Breast epithelium (tissue), 3 donors: ENCODE results near the gene RSBN1.

Experiments used
- POLR2A ChIP-seq: fragments of 450-650 bp; IDR thresholded peaks from one replicate; pipeline ENCODE4 v1.6.1; 2016; ENCODE audit warnings: antibody characterized with exemption, mild to moderate bottlenecking, moderate library complexity
- POLR2AphosphoS5 ChIP-seq, 3 donors: sonication (generic); formaldehyde crosslinking; IDR thresholded peaks; one replicate each; pipeline ENCODE4 v1.6.1; 2017; ENCODE audit warnings: antibody characterized with exemption in 3 of 3
- TF ChIP-seq, protein P1 (sequence below), 3 donors: fragments of 450-650 bp; IDR thresholded peaks; one replicate each; pipeline ENCODE4 v1.5.1; 2016 to 2017; ENCODE audit warnings: antibody characterized with exemption in 3 of 3, mild to moderate bottlenecking in 3 of 3, moderate library complexity in 3 of 3

DNA sequence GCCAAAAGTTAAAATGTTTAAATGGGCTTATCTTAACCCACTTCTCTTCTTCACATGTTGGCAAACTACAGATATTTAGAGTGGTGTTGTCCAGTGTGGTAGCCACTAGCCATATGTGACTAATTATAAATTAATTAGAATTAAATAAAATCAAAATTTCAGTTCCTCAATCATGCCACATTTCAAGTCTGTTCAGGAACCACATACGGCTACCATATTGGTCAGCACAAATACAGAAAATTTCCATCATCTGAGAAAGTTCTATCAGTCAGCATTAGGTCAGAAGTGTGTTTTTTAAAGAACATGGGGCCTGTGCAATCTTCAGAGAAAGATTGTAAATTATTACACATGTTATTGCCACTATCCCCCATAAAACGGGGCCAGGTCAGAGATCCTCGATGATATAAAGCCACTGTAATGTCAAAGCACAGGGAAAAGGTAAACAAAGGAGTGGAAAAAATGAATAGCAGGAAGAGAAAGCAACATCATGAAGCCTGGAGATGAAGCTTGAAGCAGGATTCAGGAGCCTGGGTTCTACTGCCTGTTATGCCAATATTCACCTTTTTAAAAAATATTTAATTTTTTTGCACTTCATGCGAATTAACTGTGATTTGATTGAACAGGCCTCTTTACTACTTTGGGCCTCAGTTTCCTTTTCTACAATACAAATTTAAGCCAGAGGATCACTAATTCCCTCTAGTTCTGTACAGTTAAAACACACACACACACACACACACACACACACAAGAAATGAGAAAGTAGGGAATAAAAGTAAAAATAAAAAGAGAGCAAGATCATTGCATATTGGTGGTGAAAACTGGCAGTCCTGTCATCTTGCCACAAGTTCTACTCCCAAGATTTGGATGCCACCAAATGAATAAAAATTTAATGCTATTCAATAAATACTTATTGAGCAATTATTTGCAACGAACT, 2.3 kb downstream of the RSBN1 start:
- TF ChIP-seq POLR2AphosphoS5 (IDR thresholded peaks at IDR 0.05) (no peak), POLR2A (no peak)
- TF ChIP-seq, protein P1, sequence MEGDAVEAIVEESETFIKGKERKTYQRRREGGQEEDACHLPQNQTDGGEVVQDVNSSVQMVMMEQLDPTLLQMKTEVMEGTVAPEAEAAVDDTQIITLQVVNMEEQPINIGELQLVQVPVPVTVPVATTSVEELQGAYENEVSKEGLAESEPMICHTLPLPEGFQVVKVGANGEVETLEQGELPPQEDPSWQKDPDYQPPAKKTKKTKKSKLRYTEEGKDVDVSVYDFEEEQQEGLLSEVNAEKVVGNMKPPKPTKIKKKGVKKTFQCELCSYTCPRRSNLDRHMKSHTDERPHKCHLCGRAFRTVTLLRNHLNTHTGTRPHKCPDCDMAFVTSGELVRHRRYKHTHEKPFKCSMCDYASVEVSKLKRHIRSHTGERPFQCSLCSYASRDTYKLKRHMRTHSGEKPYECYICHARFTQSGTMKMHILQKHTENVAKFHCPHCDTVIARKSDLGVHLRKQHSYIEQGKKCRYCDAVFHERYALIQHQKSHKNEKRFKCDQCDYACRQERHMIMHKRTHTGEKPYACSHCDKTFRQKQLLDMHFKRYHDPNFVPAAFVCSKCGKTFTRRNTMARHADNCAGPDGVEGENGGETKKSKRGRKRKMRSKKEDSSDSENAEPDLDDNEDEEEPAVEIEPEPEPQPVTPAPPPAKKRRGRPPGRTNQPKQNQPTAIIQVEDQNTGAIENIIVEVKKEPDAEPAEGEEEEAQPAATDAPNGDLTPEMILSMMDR (IDR thresholded peaks at IDR 0.05) = no peak
